Loucy (cell line): Measurements from ENCODE around the gene PPIE.

ENCODE experiments used
- CTCF ChIP-seq: fragments of 200-600 bp; sonication (generic); conservative IDR thresholded peaks from 2 replicates; pipeline ENCODE4 v1.5.1; 2014; ENCODE audit warnings: mild to moderate bottlenecking, antibody characterized with exemption, low read length
- EZH2phosphoT487 ChIP-seq: fragments of 200-600 bp; IDR thresholded peaks from 2 replicates; pipeline ENCODE4 v1.6.1; 2018; ENCODE audit warnings: antibody characterized with exemption, mild to moderate bottlenecking, moderate library complexity, borderline replicate concordance

- TF ChIP-seq CTCF (no peak), EZH2phosphoT487 (no peak)
Observed at GRCh38 chr1:39707506-39707905, 31.2 kb upstream of the PPIE start.
